Naive B cell (primary cell): Measurements from ENCODE around the gene TAS1R3. TPM values are rescaled to one million over a fixed set of nuclear protein-coding genes. Genes with fewer than 3 reads are reported as not detected.
"Not testable (repeated sequence)": the region's sequence is repeated elsewhere in the genome, so short reads cannot be mapped to it uniquely, and the experiment has no call there.

Source experiments
- ATAC-seq, 2 donors: fragments of 150-1000 bp; cut with Tn5 transposase; 2 replicates each; pipeline ENCODE4 v1.10.0; 2021; ENCODE audit warnings: low read depth in 2 of 2, mild to moderate bottlenecking in 2 of 2, moderate library complexity in 2 of 2
- DNase-seq: peaks from one replicate; pipeline ENCODE4 v3.0.0; 2022
- H3K27ac Mint-ChIP-seq, 6 donors: one replicate each; pipeline ENCODE4 v1.8.0; 2020 to 2022; ENCODE audit warnings: mild to moderate bottlenecking in 6 of 6, mixed read lengths in 6 of 6, moderate library complexity in 5 of 6, inconsistent platforms in 2 of 6
- H3K27me3 Mint-ChIP-seq, 3 donors: one replicate each; pipeline ENCODE4 v1.8.0; 2021 to 2022; ENCODE audit warnings: mixed read lengths in 3 of 3, mild to moderate bottlenecking in 1 of 3
- H3K36me3 Mint-ChIP-seq, 2 donors: one replicate each; pipeline ENCODE4 v1.8.0; 2020 to 2022; ENCODE audit warnings: mixed read lengths in 2 of 2, inconsistent platforms in 1 of 2, mild to moderate bottlenecking in 1 of 2
- H3K4me1 Mint-ChIP-seq, 3 donors: one replicate each; pipeline ENCODE4 v1.8.0; 2020 to 2022; ENCODE audit warnings: mixed read lengths in 3 of 3, inconsistent platforms in 1 of 3, mild to moderate bottlenecking in 1 of 3, moderate library complexity in 1 of 3
- H3K4me3 Mint-ChIP-seq, 8 donors: one replicate each; pipeline ENCODE4 v1.8.0; 2020 to 2022; ENCODE audit warnings: mild to moderate bottlenecking in 8 of 8, mixed read lengths in 8 of 8, moderate library complexity in 8 of 8, inconsistent platforms in 2 of 8
- H3K9me3 Mint-ChIP-seq, 7 donors: one replicate each; pipeline ENCODE4 v1.8.0; 2020 to 2022; ENCODE audit warnings: mixed read lengths in 7 of 7, mild to moderate bottlenecking in 5 of 7, inconsistent platforms in 2 of 7, moderate library complexity in 1 of 7
- polyA plus RNA-seq, 6 donors: library from polyadenylated mRNA; unstranded; fragments of 300-500 nt; fragmentation: Illumina TruSeq; gene quantifications; one replicate each; pipeline ENCODE4 v1.2.3, GENCODE V29; 2021; ENCODE audit warnings: low read depth in 6 of 6

TAS1R3 gene
- polyA plus RNA-seq, 6 donors from 2014 or later: 0.28 to 0.44 (median 0.31) TPM; not detected in 3

- Mint-ChIP-seq H3K36me3 (peaks cover 0 to 2% of the 10 kb centered on the region in 2 donors), H3K9me3 (no peaks in the 10 kb centered on the region), H3K27ac (no peak overlapping the region), H3K27me3 (peaks cover 3 to 9% (median 7%) of the 10 kb centered on the region in 3 donors), H3K4me1 (peaks cover 0 to under 1% (median 0%) of the 10 kb centered on the region in 3 donors), H3K4me3 (no peak overlapping the region)
- no peak for DNase-seq
- ATAC-seq: no peak
These were observed 35.0 kb downstream of the TAS1R3 start for GRCh38 chr1:1365875-1366698.

- Mint-ChIP-seq H3K4me3 (no peak overlapping the region), H3K4me1 (no peaks in the 10 kb centered on the region), H3K27ac (no peak overlapping the region), H3K9me3 (no peaks in the 10 kb centered on the region), H3K36me3 (no peaks in the 10 kb centered on the region), H3K27me3 (peaks cover 0 to 7% (median 5%) of the 10 kb centered on the region in 3 donors)
- no peak for DNase-seq
- no peak for ATAC-seq
These were observed 35.6 kb downstream of the TAS1R3 start for GRCh38 chr1:1366699-1367066.

- Mint-ChIP-seq H3K9me3 (no peaks in the 10 kb centered on the region), H3K27ac (no peak overlapping the region), H3K27me3 (peaks cover 0 to under 1% (median under 1%) of the 10 kb centered on the region in 3 donors), H3K4me3 (no peak overlapping the region), H3K4me1 (peaks cover 0 to 2% (median 0%) of the 10 kb centered on the region in 3 donors), H3K36me3 (no peaks in the 10 kb centered on the region)
- DNase-seq (no peak), ATAC-seq (no peak)
These were observed 36.2 kb downstream of the TAS1R3 start for GRCh38 chr1:1367315-1367714.

- Mint-ChIP-seq H3K4me1 (peaks cover 3 to 18% (median 15%) of the 10 kb centered on the region in 3 donors), H3K27ac (peak overlapping the region in 1 of 6 donors; percentile 49), H3K4me3 (peak overlapping the region in 1 of 8 donors; percentile 30)
- DNase-seq, H3K36me3 Mint-ChIP-seq, H3K27me3 Mint-ChIP-seq, H3K9me3 Mint-ChIP-seq, ATAC-seq: not testable (repeated sequence)
These were observed 39.0 kb downstream of the TAS1R3 start for GRCh38 chr1:1370094-1370493.

GRCh38 chr1:1370771-1371300 is 39.8 kb downstream of the TAS1R3 start:
- DNase-seq (no peak), ATAC-seq (no peak)
- Mint-ChIP-seq H3K4me3 (peak overlapping the region in 1 of 8 donors; percentile 29), H3K36me3 (no peaks in the 10 kb centered on the region), H3K27me3 (no peaks in the 10 kb centered on the region), H3K27ac (no peak overlapping the region), H3K4me1 (peaks cover 7 to 20% (median 18%) of the 10 kb centered on the region in 3 donors), H3K9me3 (no peaks in the 10 kb centered on the region)

- Mint-ChIP-seq H3K27ac (no peak overlapping the region), H3K4me1 (peaks cover 7 to 24% (median 18%) of the 10 kb centered on the region in 3 donors), H3K27me3 (no peaks in the 10 kb centered on the region), H3K4me3 (peak overlapping the region in 1 of 8 donors; percentile 79), H3K9me3 (no peaks in the 10 kb centered on the region), H3K36me3 (no peaks in the 10 kb centered on the region)
- ATAC-seq: no peak
- no peak for DNase-seq
These were observed 40.3 kb downstream of the TAS1R3 start for GRCh38 chr1:1371364-1371745.

GRCh38 chr1:1371746-1372711 is 40.9 kb downstream of the TAS1R3 start:
- Mint-ChIP-seq H3K9me3 (no peaks in the 10 kb centered on the region), H3K27me3 (no peaks in the 10 kb centered on the region), H3K4me3 (peak overlapping the region; percentile 9 to 79 (median 52)), H3K36me3 (no peaks in the 10 kb centered on the region), H3K4me1 (peaks cover 7 to 25% (median 18%) of the 10 kb centered on the region in 3 donors), H3K27ac (peak overlapping the region in 3 of 6 donors; percentile 14 to 60 (median 20))
- peak; percentile 24 for ATAC-seq
- DNase-seq: peak; percentile 73

GRCh38 chr1:1373051-1373814 is 42.2 kb downstream of the TAS1R3 start:
- no peak for ATAC-seq
- H3K4me1 Mint-ChIP-seq: peaks cover 7 to 25% (median 18%) of the 10 kb centered on the region in 3 donors
- H3K9me3 Mint-ChIP-seq: no peaks in the 10 kb centered on the region
- DNase-seq: no peak
- H3K27me3 Mint-ChIP-seq: no peaks in the 10 kb centered on the region
- peak overlapping the region; percentile 30 to 95 (median 76) for H3K4me3 Mint-ChIP-seq
- peak overlapping the region in 4 of 6 donors; percentile 19 to 97 (median 58) for H3K27ac Mint-ChIP-seq
- H3K36me3 Mint-ChIP-seq: no peaks in the 10 kb centered on the region

- Mint-ChIP-seq H3K9me3 (no peaks in the 10 kb centered on the region), H3K36me3 (no peaks in the 10 kb centered on the region), H3K4me3 (peak overlapping the region; percentile 63 to 95 (median 92)), H3K4me1 (peaks cover 7 to 25% (median 18%) of the 10 kb centered on the region in 3 donors), H3K27ac (peak overlapping the region in 4 of 6 donors; percentile 24 to 97 (median 78)), H3K27me3 (no peaks in the 10 kb centered on the region)
- DNase-seq (no peak), ATAC-seq (no peak)
These were observed 42.9 kb downstream of the TAS1R3 start for GRCh38 chr1:1373815-1374588.

- ATAC-seq (no peak), DNase-seq (no peak)
- Mint-ChIP-seq H3K27me3 (no peaks in the 10 kb centered on the region), H3K4me3 (peak overlapping the region; percentile 63 to 95 (median 92)), H3K36me3 (no peaks in the 10 kb centered on the region), H3K9me3 (no peaks in the 10 kb centered on the region), H3K4me1 (peaks cover 7 to 25% (median 18%) of the 10 kb centered on the region in 3 donors), H3K27ac (peak overlapping the region in 4 of 6 donors; percentile 76 to 99 (median 89))
These were observed 43.5 kb downstream of the TAS1R3 start for GRCh38 chr1:1374589-1374928.

- peaks cover 7 to 25% (median 18%) of the 10 kb centered on the region in 3 donors for H3K4me1 Mint-ChIP-seq
- peak within 1 kb of the TSS; percentile 84 to 95 (median 93) for H3K4me3 Mint-ChIP-seq
- H3K9me3 Mint-ChIP-seq: no peaks in the 10 kb centered on the region
These were observed 44.0 kb downstream of the TAS1R3 start, which contains the start of gene AURKAIP1 for GRCh38 chr1:1374929-1375662. Gene AURKAIP1 (minus strand): TSS chr1:1375207. CDS start chr1:1374756, 451 bp downstream.

More at GRCh38 chr1:1374929-1375662, 44.0 kb downstream of the TAS1R3 start, which contains the start of gene AURKAIP1:
- DNase-seq (peak; percentile 98), ATAC-seq (peak; percentile 87 to 91)
- H3K27me3 Mint-ChIP-seq: no peaks in the 10 kb centered on the region
- H3K27ac Mint-ChIP-seq: peak within 1 kb of the TSS; percentile 97 to 99 (median 98)
- no peaks in the 10 kb centered on the region for H3K36me3 Mint-ChIP-seq
